PC-9 (cell line): Measurements from ENCODE around the gene ZNF860.

Experiments
- EZH2 ChIP-seq: fragments of 200-600 bp; sonication (generic); IDR thresholded peaks from 2 replicates; pipeline ENCODE4 v1.8.0; 2017; ENCODE audit warnings: antibody characterized with exemption, low read depth
- TF ChIP-seq, protein P1 (sequence below): fragments of 200-600 bp; sonication (generic); conservative IDR thresholded peaks from 2 replicates; pipeline ENCODE4 v1.6.1; 2017; ENCODE audit warnings: mixed run types, antibody characterized with exemption, mild to moderate bottlenecking, moderate library complexity

DNA sequence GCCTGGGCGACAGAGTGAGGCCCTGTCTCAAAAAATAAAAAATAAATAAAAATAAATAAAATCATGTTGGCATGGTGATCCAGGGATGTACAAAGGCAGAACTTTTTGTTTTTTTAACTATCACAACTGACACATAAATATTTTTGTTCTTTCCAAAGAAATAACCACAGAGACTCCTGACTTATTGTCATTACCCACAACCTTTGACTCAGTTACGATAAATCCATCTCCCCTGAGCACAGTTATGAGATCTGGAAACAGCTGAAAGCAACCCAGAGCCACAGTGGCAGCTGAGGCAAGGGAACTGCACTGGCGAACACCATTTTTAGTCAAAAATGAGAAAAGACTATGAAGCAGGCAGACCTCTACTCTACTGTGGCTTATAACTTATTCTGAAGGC is 24.4 kb upstream of the ZNF860 start:
- TF ChIP-seq, protein P1, sequence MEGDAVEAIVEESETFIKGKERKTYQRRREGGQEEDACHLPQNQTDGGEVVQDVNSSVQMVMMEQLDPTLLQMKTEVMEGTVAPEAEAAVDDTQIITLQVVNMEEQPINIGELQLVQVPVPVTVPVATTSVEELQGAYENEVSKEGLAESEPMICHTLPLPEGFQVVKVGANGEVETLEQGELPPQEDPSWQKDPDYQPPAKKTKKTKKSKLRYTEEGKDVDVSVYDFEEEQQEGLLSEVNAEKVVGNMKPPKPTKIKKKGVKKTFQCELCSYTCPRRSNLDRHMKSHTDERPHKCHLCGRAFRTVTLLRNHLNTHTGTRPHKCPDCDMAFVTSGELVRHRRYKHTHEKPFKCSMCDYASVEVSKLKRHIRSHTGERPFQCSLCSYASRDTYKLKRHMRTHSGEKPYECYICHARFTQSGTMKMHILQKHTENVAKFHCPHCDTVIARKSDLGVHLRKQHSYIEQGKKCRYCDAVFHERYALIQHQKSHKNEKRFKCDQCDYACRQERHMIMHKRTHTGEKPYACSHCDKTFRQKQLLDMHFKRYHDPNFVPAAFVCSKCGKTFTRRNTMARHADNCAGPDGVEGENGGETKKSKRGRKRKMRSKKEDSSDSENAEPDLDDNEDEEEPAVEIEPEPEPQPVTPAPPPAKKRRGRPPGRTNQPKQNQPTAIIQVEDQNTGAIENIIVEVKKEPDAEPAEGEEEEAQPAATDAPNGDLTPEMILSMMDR = no peak
- no peak for TF ChIP-seq EZH2
